GM18951 (cell line): ENCODE results near the gene WT1.

Experiments used
- POLR2A ChIP-seq: IDR thresholded peaks from 4 replicates; pipeline ENCODE4 v1.6.1; 2011; ENCODE audit warnings: mild to moderate bottlenecking; ENCODE audit not compliant: insufficient read length, insufficient read depth; ENCODE audit errors: extremely low read depth
- in situ Hi-C: fragments of 300-500 bp; cut with MboI; formaldehyde crosslinking; loops from one replicate; pipeline ENCODE4 v1.12.0; 2022; ENCODE audit warnings: low sequenced_read_pairs, mixed read lengths, inconsistent platforms; ENCODE audit not compliant: unreplicated experiment

WT1 gene

DNA sequence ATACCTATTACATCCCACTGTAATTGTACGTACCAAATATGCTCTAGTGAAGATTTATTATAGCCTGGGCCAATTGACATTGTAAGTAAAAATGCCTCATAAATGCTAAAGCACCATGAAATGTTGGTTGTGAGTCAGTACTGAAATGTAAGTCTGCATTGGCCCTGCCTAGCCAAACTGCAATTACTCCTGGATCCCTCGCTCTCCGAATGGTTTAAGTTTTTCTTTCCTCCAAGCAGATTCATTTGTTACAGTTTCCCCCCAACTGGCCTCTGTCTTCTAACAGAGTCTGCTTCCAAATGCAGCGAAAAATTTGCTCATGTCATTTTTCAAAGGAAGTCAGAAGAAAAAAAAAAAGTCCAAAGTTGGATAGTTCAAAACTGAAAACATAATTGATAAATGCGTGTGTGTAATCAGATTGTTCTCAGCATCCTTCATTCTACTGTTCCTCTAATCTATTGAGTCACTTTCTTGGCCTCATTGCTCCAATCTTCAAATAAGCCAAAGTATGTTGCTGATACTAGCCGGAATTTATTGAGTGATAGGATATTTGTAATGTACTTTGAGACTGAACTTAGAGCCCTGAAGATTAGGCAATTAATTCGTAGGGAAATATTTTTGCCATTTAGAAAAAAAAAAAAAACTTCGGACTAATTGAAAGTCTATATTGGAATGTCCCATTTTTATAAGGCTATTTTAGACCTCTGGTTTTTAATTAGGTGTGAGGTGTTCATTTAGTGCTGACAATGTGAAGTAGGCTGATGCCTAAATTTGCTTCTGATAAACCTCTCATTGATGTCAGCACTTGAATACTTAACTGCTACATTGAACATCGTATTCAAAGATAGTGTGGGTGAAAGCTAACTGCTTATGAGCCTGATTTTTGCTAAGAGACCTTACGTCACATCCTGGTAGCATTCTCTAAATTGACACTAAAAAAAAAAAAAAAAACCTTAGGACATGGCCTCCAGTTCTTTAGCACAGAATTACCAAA is 93.4 kb downstream of the WT1 start:
- in situ Hi-C loops = no loop called here

DNA sequence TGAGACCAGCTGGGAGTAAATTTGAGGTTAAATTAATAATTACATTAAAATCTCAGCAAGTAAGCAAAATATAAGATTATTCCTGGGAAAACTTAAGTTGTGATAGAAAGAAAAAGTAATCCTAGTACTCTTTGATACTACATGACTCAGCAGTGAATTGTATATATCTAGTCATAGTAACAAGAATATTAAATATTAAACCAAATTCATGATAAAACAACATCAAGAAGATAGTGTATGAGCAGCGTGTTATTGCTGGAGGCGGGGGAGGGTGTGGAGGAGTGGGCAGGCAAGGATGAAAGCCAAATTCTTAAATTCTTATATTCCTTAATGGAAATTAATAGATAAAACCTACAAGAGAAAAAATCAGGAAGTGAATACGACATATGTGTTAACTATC is 95.2 kb downstream of the WT1 start:
- in situ Hi-C loops = no loop called here
- no peak for TF ChIP-seq POLR2A

More for the DNA sequence above, 93.4 kb downstream of the WT1 start:
- no peak for TF ChIP-seq POLR2A
